ENCODE data around the gene LRRC71. TPM values are rescaled to one million over a fixed set of nuclear protein-coding genes. Genes with fewer than 3 reads are reported as not detected.

Gene LRRC71
- total RNA-seq, 1 experiment from 2014 or later = 0.22 TPM

GRCh38 chr1:156944268-156944667, 23.8 kb downstream of the LRRC71 start:
- TF ChIP-seq, protein P1, sequence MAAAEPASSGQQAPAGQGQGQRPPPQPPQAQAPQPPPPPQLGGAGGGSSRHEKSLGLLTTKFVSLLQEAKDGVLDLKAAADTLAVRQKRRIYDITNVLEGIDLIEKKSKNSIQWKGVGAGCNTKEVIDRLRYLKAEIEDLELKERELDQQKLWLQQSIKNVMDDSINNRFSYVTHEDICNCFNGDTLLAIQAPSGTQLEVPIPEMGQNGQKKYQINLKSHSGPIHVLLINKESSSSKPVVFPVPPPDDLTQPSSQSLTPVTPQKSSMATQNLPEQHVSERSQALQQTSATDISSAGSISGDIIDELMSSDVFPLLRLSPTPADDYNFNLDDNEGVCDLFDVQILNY (CRISPR knock-in tag; IDR thresholded peaks at IDR 0.05) = no peak
- TF ChIP-seq FOXJ3 (CRISPR knock-in tag; IDR thresholded peaks at IDR 0.05; ENCODE audit: borderline replicate concordance) = no peak
- TF ChIP-seq RORB (CRISPR knock-in tag; IDR thresholded peaks at IDR 0.05) = no peak
- TF ChIP-seq PRRX2 (CRISPR knock-in tag; IDR thresholded peaks at IDR 0.05) = no peak
- no peak for TF ChIP-seq ZNF232 (CRISPR knock-in tag; IDR thresholded peaks at IDR 0.05)
- no peak for TF ChIP-seq NFATC4 (CRISPR knock-in tag; IDR thresholded peaks at IDR 0.05)
- no peak for TF ChIP-seq AFF4 (CRISPR knock-in tag; IDR thresholded peaks at IDR 0.05; ENCODE audit: borderline replicate concordance)
- no peak overlapping the region for H3K4me3 Mint-ChIP-seq

GRCh38 chr1:156944848-156945247, 24.4 kb downstream of the LRRC71 start:
- POLR2A ChIA-PET = no interaction called here
- H3K4me1 Mint-ChIP-seq = no peaks in the 10 kb centered on the region
- no peak overlapping the region for H3K4me3 Mint-ChIP-seq
- no peaks in the 10 kb centered on the region for H3K9me3 Mint-ChIP-seq
- DNase-seq (ENCODE audit: low spot score) = no peak
- H3K36me3 Mint-ChIP-seq = peaks cover 75% of the 10 kb centered on the region
- H3K27ac Mint-ChIP-seq = no peak overlapping the region
- no peak for ATAC-seq
- CTCF ChIA-PET = no interaction called here
- TF ChIP-seq, protein P2, sequence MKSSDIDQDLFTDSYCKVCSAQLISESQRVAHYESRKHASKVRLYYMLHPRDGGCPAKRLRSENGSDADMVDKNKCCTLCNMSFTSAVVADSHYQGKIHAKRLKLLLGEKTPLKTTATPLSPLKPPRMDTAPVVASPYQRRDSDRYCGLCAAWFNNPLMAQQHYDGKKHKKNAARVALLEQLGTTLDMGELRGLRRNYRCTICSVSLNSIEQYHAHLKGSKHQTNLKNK (CRISPR knock-in tag; IDR thresholded peaks at IDR 0.05) = no peak
- TF ChIP-seq ZNF232 (CRISPR knock-in tag; IDR thresholded peaks at IDR 0.05) (no peak), PRDM15 (CRISPR knock-in tag; IDR thresholded peaks at IDR 0.05) (no peak)
- H3K27me3 Mint-ChIP-seq (ENCODE audit: low read depth) = no peaks in the 10 kb centered on the region

More at GRCh38 chr1:156944268-156944667, 23.8 kb downstream of the LRRC71 start:
- no peaks in the 10 kb centered on the region for H3K4me1 Mint-ChIP-seq
- POLR2A ChIA-PET = no interaction called here
- DNase-seq (ENCODE audit: low spot score) (no peak), ATAC-seq (no peak)
- H3K9me3 Mint-ChIP-seq = no peaks in the 10 kb centered on the region
- H3K27ac Mint-ChIP-seq = no peak overlapping the region
- CTCF ChIA-PET = interaction anchor here (0.7 to 1.3 kb wide), 2 partner anchors 16 to 146 kb away, joined by 3 read pairs; no protein-coding TSS in a partner anchor
- H3K36me3 Mint-ChIP-seq = peaks cover 73% of the 10 kb centered on the region
- no peaks in the 10 kb centered on the region for H3K27me3 Mint-ChIP-seq (ENCODE audit: low read depth)

- ATAC-seq = no peak
- H3K36me3 Mint-ChIP-seq = peaks cover 70% of the 10 kb centered on the region
- H3K27me3 Mint-ChIP-seq (ENCODE audit: low read depth) = no peaks in the 10 kb centered on the region
- TF ChIP-seq SP1 (CRISPR knock-in tag; conservative IDR thresholded peaks at IDR 0.05) (no peak), ZNF263 (CRISPR knock-in tag; IDR thresholded peaks at IDR 0.05; ENCODE audit: low read depth) (no peak), ZNF396 (CRISPR knock-in tag; IDR thresholded peaks at IDR 0.05; ENCODE audit: borderline replicate concordance) (no peak), ZNF232 (CRISPR knock-in tag; IDR thresholded peaks at IDR 0.05) (no peak), JUN (CRISPR knock-in tag; IDR thresholded peaks at IDR 0.05) (no peak), SMAD4 (CRISPR knock-in tag; IDR thresholded peaks at IDR 0.05) (no peak)
- TF ChIP-seq, protein P3, sequence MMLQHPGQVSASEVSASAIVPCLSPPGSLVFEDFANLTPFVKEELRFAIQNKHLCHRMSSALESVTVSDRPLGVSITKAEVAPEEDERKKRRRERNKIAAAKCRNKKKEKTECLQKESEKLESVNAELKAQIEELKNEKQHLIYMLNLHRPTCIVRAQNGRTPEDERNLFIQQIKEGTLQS (CRISPR knock-in tag; conservative IDR thresholded peaks at IDR 0.05) = no peak
- TF ChIP-seq, protein P4, sequence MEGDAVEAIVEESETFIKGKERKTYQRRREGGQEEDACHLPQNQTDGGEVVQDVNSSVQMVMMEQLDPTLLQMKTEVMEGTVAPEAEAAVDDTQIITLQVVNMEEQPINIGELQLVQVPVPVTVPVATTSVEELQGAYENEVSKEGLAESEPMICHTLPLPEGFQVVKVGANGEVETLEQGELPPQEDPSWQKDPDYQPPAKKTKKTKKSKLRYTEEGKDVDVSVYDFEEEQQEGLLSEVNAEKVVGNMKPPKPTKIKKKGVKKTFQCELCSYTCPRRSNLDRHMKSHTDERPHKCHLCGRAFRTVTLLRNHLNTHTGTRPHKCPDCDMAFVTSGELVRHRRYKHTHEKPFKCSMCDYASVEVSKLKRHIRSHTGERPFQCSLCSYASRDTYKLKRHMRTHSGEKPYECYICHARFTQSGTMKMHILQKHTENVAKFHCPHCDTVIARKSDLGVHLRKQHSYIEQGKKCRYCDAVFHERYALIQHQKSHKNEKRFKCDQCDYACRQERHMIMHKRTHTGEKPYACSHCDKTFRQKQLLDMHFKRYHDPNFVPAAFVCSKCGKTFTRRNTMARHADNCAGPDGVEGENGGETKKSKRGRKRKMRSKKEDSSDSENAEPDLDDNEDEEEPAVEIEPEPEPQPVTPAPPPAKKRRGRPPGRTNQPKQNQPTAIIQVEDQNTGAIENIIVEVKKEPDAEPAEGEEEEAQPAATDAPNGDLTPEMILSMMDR (IDR thresholded peaks at IDR 0.05) = no peak
These were observed 25.6 kb downstream of the LRRC71 start for GRCh38 chr1:156945881-156946661.

More at GRCh38 chr1:156945881-156946661, 25.6 kb downstream of the LRRC71 start:
- Mint-ChIP-seq H3K27ac (no peak overlapping the region), H3K4me3 (no peak overlapping the region), H3K4me1 (no peaks in the 10 kb centered on the region), H3K9me3 (no peaks in the 10 kb centered on the region)
- no peak for DNase-seq (ENCODE audit: low spot score)
- ChIA-PET CTCF (no interaction called here), POLR2A (no interaction called here)
